ENCODE results near the gene PARVB. TPM values are rescaled to one million over a fixed set of nuclear protein-coding genes. Genes with fewer than 3 reads are reported as not detected.
"Not testable (repeated sequence)": the region's sequence is repeated elsewhere in the genome, so short reads cannot be mapped to it uniquely, and the experiment has no call there.

PARVB gene
- total RNA-seq, 1 experiment from 2014 or later, result 33.0 TPM

DNA sequence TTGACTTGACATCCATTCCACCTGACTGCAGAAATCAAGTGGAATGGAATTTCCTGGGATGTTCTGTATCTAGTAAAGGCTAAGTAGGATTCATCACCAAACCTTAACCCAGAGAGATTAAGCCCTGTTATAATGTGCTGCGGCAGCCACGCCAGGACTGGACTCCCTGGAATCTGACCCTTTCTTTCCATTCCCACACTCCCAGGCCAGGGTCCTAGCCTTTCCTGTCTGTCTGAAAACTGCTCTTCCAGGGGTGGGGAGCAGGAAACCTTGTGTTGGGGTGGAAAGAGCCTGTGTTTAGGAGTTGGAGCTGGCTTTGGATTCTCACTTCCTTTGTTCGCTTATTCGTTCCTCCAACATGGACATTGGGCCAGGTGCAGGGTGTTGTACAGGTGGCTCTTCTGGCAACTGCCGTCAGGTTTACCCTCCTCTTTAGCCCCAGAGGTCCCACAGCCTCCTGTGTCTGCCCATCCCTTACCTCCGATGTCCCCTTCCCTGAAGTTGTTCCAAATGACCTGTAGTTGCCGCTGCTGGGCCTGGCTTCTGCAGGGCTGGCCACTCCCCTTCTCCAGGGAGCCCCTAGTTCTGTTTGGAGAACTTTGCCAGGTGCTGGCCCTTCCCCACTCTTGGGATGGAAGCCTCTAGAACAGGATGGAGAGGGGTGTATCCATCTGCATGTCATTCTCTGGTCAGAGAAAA lies 20.5 kb upstream of the PARVB start:
- 0 out of 2 replicates have a peak, but pooled peaks cover 4% of the 10 kb centered on the region for H3K9me3 ChIP-seq (replicated peaks)
- H3K27ac ChIP-seq, result no peak overlapping the region
- H3K4me3 ChIP-seq, result no peak overlapping the region
- no peak for DNase-seq (ENCODE audit: low read depth in 1 of 2, low spot score in 2 of 2)
- H3K4me1 ChIP-seq (replicated peaks), result no peaks in the 10 kb centered on the region
- no peaks in the 10 kb centered on the region for H3K27me3 ChIP-seq (replicated peaks)
- peaks cover 9% of the 10 kb centered on the region; the same call in 1 of the 2 replicates for H3K36me3 ChIP-seq

GRCh38 chr22:44004104-44004460 lies 20.0 kb upstream of the PARVB start:
- DNase-seq (ENCODE audit: low read depth in 1 of 2, low spot score in 2 of 2), result no peak
- no peak overlapping the region for H3K4me3 ChIP-seq
- no peak overlapping the region for H3K27ac ChIP-seq
- H3K27me3 ChIP-seq (replicated peaks), result no peaks in the 10 kb centered on the region
- peaks cover 4% of the 10 kb centered on the region; the same call in 1 of the 2 replicates for H3K36me3 ChIP-seq
- H3K9me3 ChIP-seq (replicated peaks), result 0 out of 2 replicates have a peak, but pooled peaks cover 4% of the 10 kb centered on the region
- no peaks in the 10 kb centered on the region for H3K4me1 ChIP-seq (replicated peaks)

- no peak for DNase-seq (ENCODE audit: low read depth in 1 of 2, low spot score in 2 of 2)
- peaks cover 3% of the 10 kb centered on the region; the same call in 1 of the 2 replicates for H3K36me3 ChIP-seq
- no peak overlapping the region for H3K27ac ChIP-seq
- H3K4me3 ChIP-seq, result no peak overlapping the region
- 0 out of 2 replicates have a peak, but pooled peaks cover 4% of the 10 kb centered on the region for H3K9me3 ChIP-seq (replicated peaks)
- H3K4me1 ChIP-seq (replicated peaks), result no peaks in the 10 kb centered on the region
- H3K27me3 ChIP-seq (replicated peaks), result no peaks in the 10 kb centered on the region
Observed at GRCh38 chr22:44005524-44005923, 18.6 kb upstream of the PARVB start.

DNA sequence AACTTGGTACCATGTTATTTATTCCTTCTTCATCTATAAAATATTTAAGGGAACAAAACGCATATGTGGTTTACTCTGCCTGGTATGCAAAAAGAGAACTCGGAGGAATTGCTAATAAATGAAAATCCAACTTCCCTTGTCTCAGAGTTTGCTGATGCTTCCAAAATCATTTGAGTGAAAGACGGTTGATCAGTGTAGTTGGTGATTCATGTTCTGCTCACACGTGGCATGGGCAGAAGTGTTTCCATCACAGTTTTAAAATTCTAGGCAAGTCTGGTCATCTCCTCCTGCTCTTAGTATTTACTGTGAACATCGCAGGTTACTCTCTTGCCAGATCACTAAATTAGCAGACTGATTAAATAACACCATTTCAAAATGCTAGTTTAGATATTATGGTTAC lies 11.9 kb upstream of the PARVB start:
- no peak for DNase-seq (ENCODE audit: low read depth in 1 of 2, low spot score in 2 of 2)
- Histone ChIP-seq H3K27me3 (replicated peaks) (no peaks in the 10 kb centered on the region), H3K27ac (no peak overlapping the region), H3K36me3 (no peaks in the 10 kb centered on the region), H3K4me3 (no peak overlapping the region), H3K9me3 (replicated peaks) (no peaks in the 10 kb centered on the region), H3K4me1 (replicated peaks) (no peaks in the 10 kb centered on the region)

- Histone ChIP-seq H3K4me1 (replicated peaks) (no peaks in the 10 kb centered on the region), H3K27me3 (replicated peaks) (no peaks in the 10 kb centered on the region), H3K27ac (no peak overlapping the region), H3K9me3 (replicated peaks) (no peaks in the 10 kb centered on the region), H3K4me3 (no peak overlapping the region), H3K36me3 (no peaks in the 10 kb centered on the region)
- DNase-seq (ENCODE audit: low read depth in 1 of 2, low spot score in 2 of 2), result no peak
Observed at GRCh38 chr22:44012591-44012990, 11.5 kb upstream of the PARVB start.

- Histone ChIP-seq H3K9me3 (replicated peaks) (no peaks in the 10 kb centered on the region), H3K36me3 (no peaks in the 10 kb centered on the region), H3K4me3 (no peak overlapping the region), H3K4me1 (replicated peaks) (no peaks in the 10 kb centered on the region), H3K27ac (no peak overlapping the region), H3K27me3 (replicated peaks) (no peaks in the 10 kb centered on the region)
- DNase-seq (ENCODE audit: low read depth in 1 of 2, low spot score in 2 of 2), result no peak
Observed at GRCh38 chr22:44014241-44014640, 9.9 kb upstream of the PARVB start.

DNA sequence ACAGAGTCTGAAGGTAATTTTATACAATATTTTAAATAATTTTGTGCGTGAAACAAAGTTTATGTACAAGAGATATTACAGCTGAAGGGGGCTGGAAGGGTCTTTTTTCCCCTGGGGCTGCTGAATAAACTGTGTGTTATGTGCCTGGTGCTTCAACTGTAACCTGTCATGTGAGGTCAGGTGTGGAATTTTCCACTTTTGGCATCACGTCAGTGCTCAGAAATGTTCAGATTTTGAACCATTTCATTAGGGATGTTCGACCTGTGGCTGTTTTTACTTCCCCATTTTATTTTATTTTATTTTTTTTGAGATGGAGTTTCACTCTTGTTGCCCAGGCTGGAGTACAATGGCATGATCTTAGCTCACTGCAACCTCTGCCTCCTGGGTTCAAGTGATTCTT lies 7.5 kb upstream of the PARVB start:
- H3K27ac ChIP-seq; H3K9me3 ChIP-seq (replicated peaks); H3K27me3 ChIP-seq (replicated peaks); H3K4me3 ChIP-seq; H3K4me1 ChIP-seq (replicated peaks); DNase-seq (ENCODE audit: low read depth in 1 of 2, low spot score in 2 of 2); H3K36me3 ChIP-seq: not testable (repeated sequence)

GRCh38 chr22:44018594-44018993 lies 5.5 kb upstream of the PARVB start:
- no peak for DNase-seq (ENCODE audit: low read depth in 1 of 2, low spot score in 2 of 2)
- no peak overlapping the region for H3K4me3 ChIP-seq
- H3K4me1 ChIP-seq (replicated peaks), result peaks cover 18% of the 10 kb centered on the region
- no peak overlapping the region for H3K27ac ChIP-seq
- no peaks in the 10 kb centered on the region for H3K27me3 ChIP-seq (replicated peaks)
- H3K9me3 ChIP-seq (replicated peaks), result no peaks in the 10 kb centered on the region
- H3K36me3 ChIP-seq, result peaks cover 4% of the 10 kb centered on the region

GRCh38 chr22:44019416-44019815 lies 4.7 kb upstream of the PARVB start:
- H3K27ac ChIP-seq, result no peak overlapping the region
- DNase-seq (ENCODE audit: low read depth in 1 of 2, low spot score in 2 of 2), result no peak
- no peaks in the 10 kb centered on the region for H3K27me3 ChIP-seq (replicated peaks)

GRCh38 chr22:44019846-44020245 lies 4.3 kb upstream of the PARVB start:
- Histone ChIP-seq H3K4me3 (no peak overlapping the region), H3K27me3 (replicated peaks) (no peaks in the 10 kb centered on the region), H3K4me1 (replicated peaks) (peaks cover 26% of the 10 kb centered on the region), H3K9me3 (replicated peaks) (no peaks in the 10 kb centered on the region), H3K27ac (no peak overlapping the region), H3K36me3 (peaks cover 7% of the 10 kb centered on the region)
- no peak for DNase-seq (ENCODE audit: low read depth in 1 of 2, low spot score in 2 of 2)

More at GRCh38 chr22:44019416-44019815, 4.7 kb upstream of the PARVB start:
- Histone ChIP-seq H3K4me3 (no peak overlapping the region), H3K36me3 (peaks cover 7% of the 10 kb centered on the region), H3K4me1 (replicated peaks) (peaks cover 22% of the 10 kb centered on the region), H3K9me3 (replicated peaks) (no peaks in the 10 kb centered on the region)

GRCh38 chr22:44020981-44021380 lies 3.1 kb upstream of the PARVB start:
- Histone ChIP-seq H3K4me3 (no peak overlapping the region), H3K27me3 (replicated peaks) (no peaks in the 10 kb centered on the region), H3K9me3 (replicated peaks) (no peaks in the 10 kb centered on the region), H3K36me3 (peaks cover 7% of the 10 kb centered on the region), H3K4me1 (replicated peaks) (peaks cover 28% of the 10 kb centered on the region), H3K27ac (no peak overlapping the region)
- DNase-seq (ENCODE audit: low read depth in 1 of 2, low spot score in 2 of 2), result no peak

GRCh38 chr22:44023404-44024287 lies 456 bp upstream of the PARVB start:
- H3K27me3 ChIP-seq (replicated peaks), result no peaks in the 10 kb centered on the region
- DNase-seq (ENCODE audit: low read depth in 1 of 2, low spot score in 2 of 2), result peak; percentile 53 to 65
- H3K9me3 ChIP-seq (replicated peaks), result no peaks in the 10 kb centered on the region
- peak overlapping the region; percentile 51 for H3K4me3 ChIP-seq
- H3K27ac ChIP-seq, result peak overlapping the region; percentile 58
- H3K4me1 ChIP-seq (replicated peaks), result peaks cover 28% of the 10 kb centered on the region
- peaks cover 7% of the 10 kb centered on the region for H3K36me3 ChIP-seq

DNA sequence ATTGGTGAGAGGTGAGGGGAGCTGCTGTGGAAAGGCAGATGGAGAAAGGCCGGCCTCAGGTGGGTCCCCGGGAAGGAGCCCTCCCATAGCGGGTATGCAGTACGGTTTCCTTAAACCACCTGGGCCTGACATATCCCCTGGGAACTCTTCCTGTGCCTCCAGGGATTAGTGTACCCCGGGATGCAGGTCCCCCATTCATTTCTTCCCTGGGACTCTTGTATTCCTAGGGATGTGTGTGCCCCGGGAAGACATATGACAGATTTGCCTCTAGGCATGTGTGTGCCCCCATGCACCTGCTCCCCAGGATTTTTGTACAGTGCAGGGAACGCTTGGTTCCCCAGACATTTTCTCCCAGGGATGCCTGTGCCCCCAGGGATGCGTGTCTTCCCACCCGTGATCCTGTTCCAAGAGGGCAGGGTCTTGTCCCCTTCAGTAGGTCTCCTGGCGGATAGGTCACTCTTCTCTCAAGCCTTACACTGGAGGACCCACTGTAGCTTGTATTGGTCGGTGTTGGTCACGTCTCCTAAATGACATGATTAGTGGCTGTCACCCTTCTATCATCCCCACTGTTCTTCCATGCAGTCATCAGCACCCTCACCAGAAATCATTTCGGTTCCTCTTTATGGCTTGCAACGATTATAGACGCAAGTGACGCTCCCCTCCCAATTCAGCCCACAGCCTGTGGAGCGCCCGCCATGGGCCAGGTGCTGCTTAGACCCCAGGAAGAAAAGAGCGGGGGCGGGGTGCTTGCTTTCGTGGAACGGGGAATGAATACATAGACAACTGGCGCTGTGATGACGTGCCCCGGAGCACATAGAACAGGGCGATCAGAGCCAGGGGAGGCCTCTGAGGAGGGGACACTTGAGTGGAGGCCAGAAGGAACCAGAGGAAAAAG lies 1.3 kb downstream of the PARVB start:
- Histone ChIP-seq H3K4me1 (replicated peaks) (peaks cover 28% of the 10 kb centered on the region), H3K36me3 (peaks cover 7% of the 10 kb centered on the region), H3K27ac (no peak overlapping the region), H3K4me3 (peak overlapping the region; percentile 51; the same call in 1 of the 2 replicates), H3K9me3 (replicated peaks) (no peaks in the 10 kb centered on the region), H3K27me3 (replicated peaks) (no peaks in the 10 kb centered on the region)
- DNase-seq (ENCODE audit: low read depth in 1 of 2, low spot score in 2 of 2), result no peak

Data from SJSA1 (cell line).